DMS 273 (cell line): Measurements from ENCODE around the gene BAZ1B.
"Not testable (repeated sequence)": the region's sequence is repeated elsewhere in the genome, so short reads cannot be mapped to it uniquely, and the experiment has no call there.

ENCODE experiments used
- DNase-seq: peaks from one replicate; lab custom pipeline; 2025; ENCODE audit not compliant: unreplicated experiment; lab: John Stamatoyannopoulos, UW

BAZ1B gene

DNA sequence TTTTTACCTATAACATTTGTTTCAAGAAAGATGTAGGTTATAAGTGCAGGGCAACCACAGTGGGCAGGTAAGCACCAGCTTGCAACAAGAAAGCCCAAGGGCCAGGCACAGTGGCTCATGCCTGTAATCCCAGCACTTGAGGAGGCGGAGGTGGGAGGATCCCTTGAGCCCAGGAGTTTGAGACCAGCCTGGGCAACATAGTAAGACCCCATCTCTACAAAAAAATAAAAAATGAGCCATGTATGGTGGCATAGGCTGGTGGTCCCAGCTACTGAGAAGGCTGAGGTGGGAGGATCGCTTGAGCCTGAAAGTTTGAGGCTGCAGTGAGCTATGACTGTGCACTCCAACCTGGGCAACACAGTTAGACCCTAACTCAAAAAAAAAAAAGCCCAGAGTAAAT is 22.6 kb upstream of the BAZ1B start:
- DNase-seq = no peak

DNA sequence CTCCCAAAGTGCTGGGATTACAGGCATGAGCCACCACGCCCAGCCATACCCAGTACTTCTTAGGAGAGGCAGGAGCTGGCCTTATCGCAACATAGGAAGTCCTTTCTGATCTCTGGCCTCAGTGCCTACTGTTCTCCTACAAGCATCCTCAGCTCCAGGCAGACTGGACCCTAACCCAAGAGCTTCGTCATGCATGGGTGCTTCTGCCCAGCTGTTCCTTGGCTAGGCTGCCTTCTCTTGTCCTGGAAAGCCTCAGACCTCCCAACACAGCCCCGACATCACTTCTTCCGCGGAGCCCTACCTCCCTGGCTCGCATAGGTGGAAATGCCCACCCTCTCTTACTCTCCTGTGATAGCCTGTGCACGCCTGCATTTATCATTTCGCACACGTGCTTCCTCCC is 19.6 kb upstream of the BAZ1B start:
- no peak for DNase-seq

DNA sequence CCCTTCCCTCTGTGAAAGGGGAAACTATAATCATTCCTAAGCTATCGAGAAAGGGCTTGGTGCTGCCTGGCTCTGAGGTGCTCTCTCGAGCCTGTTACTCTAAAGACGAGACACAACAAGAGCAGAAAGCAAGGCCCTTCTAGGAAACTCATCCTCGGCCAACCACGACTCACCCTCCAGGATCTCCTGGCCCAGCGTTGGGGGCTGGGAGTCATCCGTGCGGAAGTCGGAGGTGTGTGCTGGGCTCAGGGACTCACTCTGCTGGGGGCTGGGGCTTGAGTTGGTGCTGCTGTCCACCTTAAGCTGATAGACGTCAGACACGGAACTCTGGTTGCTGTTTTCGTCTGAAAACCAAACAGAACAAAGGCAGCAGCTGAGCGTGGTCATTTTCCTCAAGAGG is 17.6 kb upstream of the BAZ1B start:
- no peak for DNase-seq

DNA sequence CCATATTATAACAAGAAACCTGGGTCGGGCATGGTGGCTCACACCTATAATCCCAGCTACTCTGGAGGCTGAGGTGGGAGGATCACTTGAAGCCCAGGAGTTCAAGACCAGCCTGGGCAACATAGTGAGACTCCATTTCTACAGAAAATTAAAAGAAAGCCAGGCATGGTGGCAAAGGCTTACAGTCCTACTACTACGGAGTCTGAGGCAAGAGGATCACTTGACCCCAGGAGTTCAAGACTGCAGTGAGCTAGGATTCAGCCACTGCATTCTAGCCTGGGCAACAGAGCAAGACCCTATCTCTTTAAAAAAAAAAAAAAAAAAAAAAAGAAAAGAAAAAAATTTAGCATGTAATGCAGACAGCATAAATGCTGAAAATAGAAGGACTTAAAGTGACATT is 16.4 kb upstream of the BAZ1B start:
- not testable (repeated sequence) for DNase-seq

DNA sequence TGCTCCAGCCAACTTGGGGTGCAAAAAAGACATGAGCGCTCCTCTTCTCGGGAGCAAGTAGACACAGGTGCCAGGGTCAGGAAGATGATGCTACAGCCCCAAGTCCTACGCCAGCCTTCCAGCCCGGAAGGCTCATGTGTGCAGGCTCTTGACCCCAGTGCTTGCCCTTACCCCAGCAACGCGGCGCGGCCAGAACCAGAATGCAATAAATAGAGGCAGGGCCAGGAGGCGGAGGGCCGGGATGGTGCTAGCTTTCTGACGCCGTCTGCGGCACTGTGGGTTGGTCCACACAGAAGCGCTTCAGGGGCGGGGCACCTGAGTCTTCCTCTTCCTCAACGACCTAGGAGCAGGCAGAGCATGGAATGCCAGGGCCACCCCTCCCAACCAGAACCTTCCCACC is 15.0 kb upstream of the BAZ1B start:
- DNase-seq = no peak

DNA sequence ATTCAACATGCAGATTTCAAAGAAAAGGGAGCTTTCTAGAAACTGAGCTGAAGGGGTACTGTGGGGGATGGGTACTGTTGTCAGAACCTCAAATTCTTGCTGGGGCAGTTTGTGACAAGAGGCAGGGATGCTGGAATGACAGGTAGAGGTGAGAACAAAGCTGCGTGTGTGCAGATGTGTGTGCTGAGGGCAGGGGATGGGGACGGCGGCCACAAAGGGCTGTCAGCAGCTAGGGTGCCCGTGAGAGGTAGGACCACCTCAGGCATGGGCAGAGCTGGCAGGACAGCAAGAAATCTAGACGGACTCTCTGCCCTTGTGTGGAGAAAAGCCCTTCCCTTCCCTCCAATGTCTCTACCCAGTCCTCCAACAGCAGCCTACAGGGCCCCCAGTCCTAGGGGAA is 14.4 kb upstream of the BAZ1B start:
- no peak for DNase-seq

DNA sequence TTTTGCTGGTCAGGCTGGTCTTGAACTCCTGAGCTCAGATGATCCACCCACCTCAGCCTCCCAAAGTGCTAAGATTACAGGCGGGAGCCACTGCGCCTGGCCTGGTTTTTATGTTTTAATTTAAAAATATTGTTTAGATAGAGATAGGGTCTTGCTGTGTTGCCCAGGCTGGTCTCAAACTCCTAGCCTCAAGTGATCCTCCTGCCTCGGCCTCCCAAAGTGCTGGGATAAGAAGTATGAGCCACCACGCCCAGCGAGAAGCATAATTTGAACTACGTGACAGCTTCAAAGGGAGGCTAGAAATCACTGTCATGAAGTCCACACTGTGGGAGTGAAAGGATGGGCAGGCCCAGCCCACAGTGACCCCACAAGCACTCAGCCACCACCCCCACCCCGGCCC is 13.8 kb upstream of the BAZ1B start:
- DNase-seq = not testable (repeated sequence)

DNA sequence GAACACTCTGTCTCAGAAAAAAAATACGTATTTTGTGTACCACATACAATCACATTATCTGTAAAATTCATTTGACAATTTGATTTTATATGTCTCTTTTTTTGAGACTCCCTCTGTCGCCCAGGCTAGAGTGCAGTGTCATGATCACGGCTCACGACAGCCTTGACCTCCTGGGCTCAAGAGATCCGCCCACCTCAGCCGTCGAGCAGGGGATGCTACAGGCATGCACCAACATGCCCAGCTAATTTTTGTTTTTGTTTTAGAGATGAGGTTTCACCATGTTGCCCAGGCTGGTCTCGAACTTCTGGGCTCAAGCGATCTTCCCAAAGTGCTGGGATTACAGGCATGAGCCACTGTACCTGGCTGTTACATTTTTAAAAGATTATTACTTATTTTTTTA is 11.6 kb upstream of the BAZ1B start:
- DNase-seq = peak; percentile 39

DNA sequence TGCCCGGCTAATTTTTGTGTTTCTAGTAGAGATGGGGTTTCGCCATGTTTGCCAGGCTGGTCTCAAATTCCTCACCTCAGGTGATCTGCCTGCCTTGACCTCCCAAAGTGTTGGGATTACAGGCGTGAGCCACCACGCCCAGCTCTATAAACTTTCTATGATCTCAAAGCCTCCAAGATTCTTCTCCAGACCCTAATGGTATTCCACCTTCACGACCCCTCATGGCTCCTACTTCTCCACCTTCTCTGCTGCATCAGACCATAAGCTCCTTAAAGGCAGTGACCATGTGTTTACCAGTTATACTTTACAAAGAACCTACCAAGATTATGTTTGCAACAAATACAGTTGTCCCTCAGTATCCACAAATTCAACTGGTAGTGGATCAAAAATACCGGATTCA is 10.1 kb upstream of the BAZ1B start:
- DNase-seq = no peak

DNA sequence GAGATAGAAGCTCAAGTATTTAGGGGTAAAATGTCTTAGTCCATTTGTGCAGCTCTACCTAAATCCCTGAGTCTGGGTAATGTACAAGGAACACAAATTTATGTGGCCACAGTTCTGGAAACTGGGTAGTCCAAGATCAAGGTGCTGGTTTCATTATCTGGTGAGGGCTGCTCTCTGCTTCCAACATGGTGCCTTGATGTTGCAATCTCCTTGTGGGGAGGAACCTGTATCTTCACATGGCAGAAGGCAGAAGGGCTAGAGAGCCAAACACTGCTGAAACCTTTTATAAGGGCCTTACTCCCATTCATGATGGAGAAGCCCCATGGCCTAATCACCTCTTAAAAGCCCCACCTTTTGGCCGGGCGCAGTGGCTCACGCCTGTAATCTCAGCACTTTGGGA is 8.7 kb upstream of the BAZ1B start:
- DNase-seq = no peak

DNA sequence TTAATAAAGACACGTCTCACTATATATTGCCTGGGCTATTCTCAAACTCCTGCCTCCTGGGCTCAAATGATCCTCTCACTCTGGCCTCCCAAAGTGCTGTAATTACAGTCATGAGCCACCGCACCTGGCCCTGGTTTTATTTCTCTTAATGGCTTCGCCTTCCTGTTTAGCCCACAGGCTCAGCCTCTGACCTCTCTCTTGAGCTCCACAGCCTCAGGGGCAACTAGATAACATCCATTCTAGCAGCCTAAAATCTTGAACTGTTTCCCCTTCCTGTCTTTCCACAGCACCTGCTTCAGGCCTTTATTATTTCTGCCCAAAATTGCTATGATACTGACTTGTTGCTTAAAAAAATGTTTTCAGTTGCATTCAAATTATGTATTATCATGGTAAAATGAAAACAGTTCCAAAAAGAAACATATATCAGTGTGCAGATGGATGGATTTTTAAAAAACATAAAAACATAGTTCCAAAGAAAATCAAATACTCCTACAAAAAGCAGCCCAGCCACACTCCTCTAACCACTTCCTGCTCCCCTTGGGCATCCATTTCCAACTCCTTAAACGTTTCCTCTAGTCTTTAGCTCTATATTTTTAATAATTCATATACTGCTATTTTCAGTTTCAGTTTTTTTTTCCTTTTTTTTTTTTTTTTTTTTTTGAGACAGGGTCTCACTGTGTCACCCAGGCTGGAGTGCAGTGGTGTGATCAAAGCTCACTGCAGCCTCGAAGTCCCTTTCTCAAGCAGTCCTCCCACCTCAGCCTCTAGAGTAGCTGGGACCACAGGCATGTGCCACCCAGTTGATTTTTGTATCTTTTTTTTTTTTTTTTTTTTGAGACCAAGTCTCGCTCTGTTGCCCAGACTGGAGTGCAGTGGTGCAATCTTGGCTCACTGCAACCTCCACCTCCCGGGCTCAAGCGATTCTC is 5.1 kb upstream of the BAZ1B start:
- peak; percentile 64 for DNase-seq

DNA sequence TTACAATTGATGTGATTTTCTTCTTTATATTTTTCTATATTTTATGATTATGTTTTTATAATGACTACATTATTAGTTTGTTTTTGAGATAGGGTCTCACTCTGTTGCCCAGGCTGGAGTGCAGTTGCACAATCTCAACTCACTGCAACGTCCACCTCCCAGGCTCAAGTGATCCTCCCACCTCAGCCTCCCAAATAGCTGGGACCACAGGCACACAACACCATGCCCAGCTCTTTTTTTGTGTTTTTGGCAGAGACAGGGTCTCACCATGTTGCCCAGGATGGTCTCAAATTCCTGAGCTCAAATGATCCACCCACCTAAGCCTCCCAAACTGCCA is 4.0 kb upstream of the BAZ1B start:
- DNase-seq = not testable (repeated sequence)

DNA sequence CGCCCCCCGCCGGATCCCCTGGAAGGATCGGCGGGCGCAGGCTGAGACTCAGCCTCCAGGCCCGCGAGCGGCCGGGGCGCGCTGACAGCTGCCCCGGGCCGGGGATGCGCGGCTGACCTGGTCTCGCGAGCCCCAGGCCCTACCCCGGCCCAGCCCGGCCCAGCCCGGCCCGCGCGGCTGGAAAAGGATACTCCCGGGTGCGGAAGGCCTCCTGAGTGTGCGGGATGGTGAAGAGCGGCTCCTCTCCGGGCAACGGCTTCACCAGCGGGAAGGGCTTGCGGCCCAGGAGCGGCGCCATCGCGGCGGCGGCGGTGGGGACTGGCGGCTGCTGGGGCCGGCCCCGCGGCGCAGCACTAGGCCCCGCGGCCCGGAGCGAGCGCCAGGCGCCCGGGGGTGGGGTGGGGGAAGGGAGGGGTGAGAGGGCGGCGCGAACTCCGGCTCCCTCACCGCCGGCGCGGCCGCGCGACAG is 423 bp downstream of the BAZ1B start:
- DNase-seq = peak; percentile 95

DNA sequence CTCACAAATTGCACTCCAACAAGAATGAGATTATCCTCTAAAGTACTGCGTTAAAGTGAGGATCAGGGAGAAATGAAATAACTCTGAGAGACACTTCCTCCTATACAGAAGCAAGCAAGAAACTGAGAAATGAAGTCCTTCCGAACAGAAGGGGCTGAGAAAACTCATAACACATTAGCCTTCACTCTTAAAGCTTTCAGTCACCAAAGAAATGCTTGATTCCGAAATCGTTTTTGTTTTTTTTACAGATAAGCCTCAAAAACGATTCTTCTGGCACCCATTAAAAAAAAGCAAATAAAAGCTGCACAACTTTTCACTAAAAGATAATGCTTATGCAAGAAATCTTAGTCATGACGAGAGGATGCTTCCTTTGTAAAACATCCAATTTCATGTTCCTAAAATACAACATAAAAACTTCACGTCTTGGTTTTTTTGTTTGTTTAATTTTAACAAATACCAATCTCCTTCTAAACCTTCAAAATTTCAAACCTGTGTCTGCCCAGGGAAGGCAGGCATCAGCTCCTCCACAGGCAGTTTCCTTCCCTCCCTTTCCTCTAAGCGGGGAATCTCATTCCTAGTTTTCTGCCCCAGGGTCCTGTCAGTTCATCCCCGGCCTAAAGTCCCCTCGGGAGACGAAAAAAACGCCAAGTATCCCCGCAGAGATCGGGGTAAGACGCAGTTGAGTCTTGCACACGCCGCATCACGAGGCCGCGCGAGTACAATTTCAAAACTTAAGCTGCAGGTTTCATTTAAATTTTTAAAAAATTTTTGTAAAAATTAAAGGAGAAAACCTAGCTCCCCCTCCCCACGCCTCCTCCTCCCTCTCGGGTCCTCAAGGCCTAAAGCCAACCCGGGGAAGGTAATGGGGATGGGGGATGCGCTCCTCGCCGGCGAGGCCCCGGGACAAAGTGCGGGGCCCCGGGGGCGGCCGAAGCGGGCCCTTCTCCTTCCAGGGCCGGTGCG is 1.1 kb downstream of the BAZ1B start:
- DNase-seq = peak; percentile 70

DNA sequence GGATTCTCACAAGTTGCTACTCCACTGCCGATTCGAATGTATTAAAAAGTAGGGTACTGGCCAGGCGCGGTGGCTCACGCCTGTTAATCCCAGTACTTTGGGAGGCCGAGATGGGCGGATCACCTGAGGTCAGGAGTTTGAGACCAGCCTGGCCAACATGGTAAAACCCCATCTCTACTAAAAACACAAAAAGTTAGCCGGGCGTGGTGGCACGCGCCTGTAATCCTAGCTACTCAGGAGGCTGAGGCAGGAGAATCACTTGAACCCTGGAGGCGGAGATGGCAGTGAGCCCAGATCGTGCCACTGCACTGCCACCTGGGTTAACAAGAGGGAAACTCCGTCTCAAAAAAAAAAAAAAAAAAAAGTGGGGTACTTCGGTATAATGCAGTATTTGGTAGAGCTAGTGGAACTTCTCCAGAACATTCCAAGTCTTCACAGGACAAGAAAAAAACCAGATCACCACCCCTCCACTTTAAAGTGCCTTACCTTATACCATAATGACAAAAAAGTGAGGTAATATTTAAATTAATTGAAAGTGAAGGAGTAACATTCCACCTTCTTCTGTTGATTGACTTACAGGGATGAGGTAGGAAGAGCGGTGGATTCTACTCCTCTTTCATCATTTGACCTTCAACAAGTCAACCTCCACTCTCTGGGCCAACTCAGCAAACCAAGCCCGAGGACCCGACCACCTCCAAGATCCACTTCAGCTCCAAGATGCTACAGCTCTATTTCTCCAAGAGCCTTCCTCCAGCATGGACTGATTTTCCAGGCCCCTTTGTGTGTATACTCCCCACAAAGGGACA is 2.0 kb downstream of the BAZ1B start:
- peak; percentile 64 for DNase-seq

DNA sequence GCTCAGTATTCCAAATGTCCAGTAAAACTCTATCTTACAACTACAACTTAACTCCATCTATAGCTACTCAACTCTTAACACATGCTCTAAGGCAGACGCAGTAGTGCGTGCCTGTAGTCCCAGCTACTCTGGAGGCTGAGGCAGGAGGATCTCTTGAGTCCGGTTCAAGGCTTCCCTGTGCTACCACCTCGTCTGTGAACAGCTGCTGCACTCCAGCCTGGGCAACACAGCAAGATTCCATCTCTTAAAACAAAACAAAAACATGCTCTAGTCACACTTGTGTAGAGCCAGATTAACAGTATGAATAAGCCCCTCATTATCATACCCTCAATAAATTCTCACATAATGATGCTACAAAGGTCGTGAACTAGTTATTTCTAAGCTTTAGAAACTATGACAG is 3.6 kb downstream of the BAZ1B start:
- no peak for DNase-seq

DNA sequence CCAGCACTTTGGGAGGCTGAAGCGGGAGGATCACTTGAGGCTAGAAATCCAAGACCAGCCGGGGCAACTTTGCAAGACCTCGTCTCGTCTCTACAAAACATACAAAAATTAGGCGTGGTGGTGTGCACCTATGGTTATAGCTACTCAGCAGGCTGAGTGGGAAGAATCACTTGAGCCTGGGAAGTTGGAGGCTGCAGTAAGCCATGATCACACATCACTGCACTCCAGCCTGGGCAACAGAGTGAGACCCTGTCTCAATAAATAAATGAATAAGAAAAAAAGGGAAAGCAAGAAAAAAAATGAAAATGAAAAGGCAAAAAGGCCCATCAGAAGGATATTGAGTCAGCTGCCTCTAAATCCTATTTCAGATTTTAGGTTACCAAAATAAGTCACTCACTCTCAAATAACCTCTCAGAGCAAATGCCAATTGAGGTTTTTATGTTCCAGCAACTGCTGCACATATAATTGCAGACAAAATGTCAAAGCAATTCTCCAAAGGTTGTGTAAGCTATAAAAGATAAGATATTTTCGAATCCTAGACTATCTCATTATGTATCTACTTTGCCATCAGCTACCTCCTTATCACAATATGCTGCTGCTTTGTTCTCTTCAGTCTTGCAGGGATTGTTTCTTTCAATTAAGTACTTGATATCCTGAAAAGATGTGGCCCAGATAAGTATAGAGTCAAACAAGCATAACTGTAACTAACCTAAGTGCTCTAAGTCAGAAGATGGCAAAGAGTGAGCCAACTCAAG is 4.7 kb downstream of the BAZ1B start:
- no peak for DNase-seq

DNA sequence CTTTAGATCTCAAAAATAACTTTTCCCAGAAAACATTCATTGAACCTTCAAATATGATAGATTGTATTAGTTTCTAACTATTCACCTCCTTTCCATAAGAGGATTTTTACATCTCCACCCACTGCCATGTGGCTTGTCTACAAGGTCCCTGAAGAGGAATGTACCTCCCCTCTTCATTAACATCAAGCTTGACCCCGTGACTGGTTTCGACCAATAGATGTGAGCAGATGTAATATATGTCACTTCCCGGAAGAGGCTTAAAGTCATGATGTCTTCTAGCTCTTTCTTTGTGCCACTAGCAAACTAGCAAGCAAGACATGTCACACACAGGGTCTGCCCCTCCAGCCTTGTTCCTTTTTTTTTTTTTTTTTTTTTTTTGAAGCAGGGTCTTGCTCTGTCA is 6.9 kb downstream of the BAZ1B start:
- DNase-seq = peak; percentile 44

DNA sequence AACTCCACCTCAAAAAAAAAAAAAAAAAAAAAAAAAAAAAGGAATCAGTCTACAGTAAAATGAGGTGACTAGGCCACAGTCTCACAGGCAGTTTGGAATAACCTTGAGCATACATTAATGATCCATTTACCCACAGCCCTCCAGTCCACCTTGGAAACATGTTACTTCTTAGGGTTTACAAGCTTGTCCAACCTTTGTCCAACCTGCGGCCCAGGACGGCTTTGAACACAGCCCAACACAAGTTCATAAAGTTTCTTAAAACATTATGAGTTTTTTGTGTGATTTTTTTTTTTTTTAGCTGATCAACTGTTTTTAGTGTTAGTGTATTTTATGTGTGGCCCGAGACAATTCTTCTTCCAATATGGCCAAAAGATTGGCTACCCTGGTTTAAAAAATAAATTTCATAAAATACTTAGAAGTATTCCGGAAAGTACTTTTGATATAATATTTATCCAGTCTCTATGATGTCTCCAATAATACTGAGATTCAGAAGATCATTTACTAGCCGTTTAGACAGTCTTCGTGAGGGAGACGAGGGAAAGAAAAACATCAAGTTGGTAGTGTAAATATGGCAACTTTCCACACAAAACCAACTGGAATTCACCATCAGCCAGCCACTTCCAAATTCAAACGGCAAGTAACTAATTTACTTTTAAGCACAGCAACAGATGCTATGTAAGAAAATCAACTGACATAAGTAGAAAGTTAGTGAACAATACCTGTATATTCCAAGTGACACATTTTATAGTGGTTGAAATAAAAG is 9.9 kb downstream of the BAZ1B start:
- DNase-seq = no peak

DNA sequence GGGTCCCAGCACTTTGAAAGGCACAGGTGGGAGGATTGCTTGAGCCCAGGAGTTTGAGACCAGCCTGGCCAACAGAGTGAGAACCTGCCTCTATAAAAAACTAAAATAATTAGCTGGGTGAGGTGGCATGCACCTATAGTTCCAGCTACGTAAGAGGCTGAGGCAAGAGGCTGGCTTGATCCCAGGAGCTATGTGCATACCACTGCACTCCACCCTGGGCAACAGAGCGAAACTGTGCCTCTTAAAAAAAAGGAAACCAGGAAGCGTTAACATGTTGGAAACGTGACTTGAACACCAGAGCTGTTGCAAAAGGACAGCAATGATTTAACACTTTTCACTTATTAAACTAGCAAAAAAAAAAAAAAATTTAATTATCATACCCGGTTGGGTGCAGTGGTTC is 12.6 kb downstream of the BAZ1B start:
- no peak for DNase-seq
